HG03139 (cell line): ENCODE measurements around the gene RAPGEF6.
"Not testable (repeated sequence)": the region's sequence is repeated elsewhere in the genome, so short reads cannot be mapped to it uniquely, and the experiment has no call there.

Experiments used
- ATAC-seq: cut with Tn5 transposase; IDR thresholded peaks from one replicate; pipeline ENCODE4 v1.9.1; 2021; ENCODE audit not compliant: unreplicated experiment

RAPGEF6 gene

GRCh38 chr5:131608597-131608996 lies 26.4 kb downstream of the RAPGEF6 start:
- no peak for ATAC-seq

- no peak for ATAC-seq
These were observed 27.0 kb downstream of the RAPGEF6 start for GRCh38 chr5:131607903-131608540.

GRCh38 chr5:131607418-131607817 lies 27.6 kb downstream of the RAPGEF6 start:
- no peak for ATAC-seq

GRCh38 chr5:131605086-131605485 lies 29.9 kb downstream of the RAPGEF6 start:
- ATAC-seq: no peak

GRCh38 chr5:131595088-131596033 lies 39.7 kb downstream of the RAPGEF6 start:
- peak; percentile 72 for ATAC-seq

GRCh38 chr5:131593921-131594320 lies 41.1 kb downstream of the RAPGEF6 start:
- ATAC-seq: no peak

- ATAC-seq: not testable (repeated sequence)
These were observed 41.6 kb downstream of the RAPGEF6 start for GRCh38 chr5:131593436-131593835.

- ATAC-seq: no peak
These were observed 45.3 kb downstream of the RAPGEF6 start for GRCh38 chr5:131589510-131590348.

GRCh38 chr5:131587541-131587940 lies 47.5 kb downstream of the RAPGEF6 start:
- ATAC-seq: no peak

- ATAC-seq: no peak
These were observed 53.3 kb downstream of the RAPGEF6 start for GRCh38 chr5:131581702-131582101.

GRCh38 chr5:131579917-131580671 lies 54.9 kb downstream of the RAPGEF6 start:
- ATAC-seq: no peak

GRCh38 chr5:131575660-131576227 lies 59.3 kb downstream of the RAPGEF6 start:
- no peak for ATAC-seq

GRCh38 chr5:131571669-131572168 lies 63.3 kb downstream of the RAPGEF6 start:
- ATAC-seq: no peak

GRCh38 chr5:131570757-131571156 lies 64.3 kb downstream of the RAPGEF6 start:
- no peak for ATAC-seq

GRCh38 chr5:131564229-131564652 lies 70.8 kb downstream of the RAPGEF6 start:
- no peak for ATAC-seq

- no peak for ATAC-seq
These were observed 71.4 kb downstream of the RAPGEF6 start for GRCh38 chr5:131563434-131564228.

- ATAC-seq: no peak
These were observed 84.4 kb downstream of the RAPGEF6 start for GRCh38 chr5:131550606-131551005.

- peak; percentile 59 for ATAC-seq
These were observed 86.9 kb downstream of the RAPGEF6 start for GRCh38 chr5:131548176-131548575.

- ATAC-seq: no peak
These were observed 89.2 kb downstream of the RAPGEF6 start for GRCh38 chr5:131545845-131546244.
